OCI-LY7 (cell line): Measurements from ENCODE around the gene HMGA1.

Source experiments
- EZH2phosphoT487 ChIP-seq: fragments of 200-600 bp; sonication (generic); IDR thresholded peaks from 2 replicates; pipeline ENCODE4 v1.6.1; 2018; ENCODE audit warnings: low read depth, borderline replicate concordance, mild to moderate bottlenecking, mixed run types, antibody characterized with exemption, low read length, moderate library complexity, mixed read lengths
- TF ChIP-seq, protein P1 (sequence below): fragments of 200-600 bp; sonication (generic); conservative IDR thresholded peaks from 2 replicates; pipeline ENCODE4 v1.5.1; 2014; ENCODE audit warnings: mild to moderate bottlenecking, antibody characterized with exemption, low read length, moderate library complexity, mixed read lengths

DNA sequence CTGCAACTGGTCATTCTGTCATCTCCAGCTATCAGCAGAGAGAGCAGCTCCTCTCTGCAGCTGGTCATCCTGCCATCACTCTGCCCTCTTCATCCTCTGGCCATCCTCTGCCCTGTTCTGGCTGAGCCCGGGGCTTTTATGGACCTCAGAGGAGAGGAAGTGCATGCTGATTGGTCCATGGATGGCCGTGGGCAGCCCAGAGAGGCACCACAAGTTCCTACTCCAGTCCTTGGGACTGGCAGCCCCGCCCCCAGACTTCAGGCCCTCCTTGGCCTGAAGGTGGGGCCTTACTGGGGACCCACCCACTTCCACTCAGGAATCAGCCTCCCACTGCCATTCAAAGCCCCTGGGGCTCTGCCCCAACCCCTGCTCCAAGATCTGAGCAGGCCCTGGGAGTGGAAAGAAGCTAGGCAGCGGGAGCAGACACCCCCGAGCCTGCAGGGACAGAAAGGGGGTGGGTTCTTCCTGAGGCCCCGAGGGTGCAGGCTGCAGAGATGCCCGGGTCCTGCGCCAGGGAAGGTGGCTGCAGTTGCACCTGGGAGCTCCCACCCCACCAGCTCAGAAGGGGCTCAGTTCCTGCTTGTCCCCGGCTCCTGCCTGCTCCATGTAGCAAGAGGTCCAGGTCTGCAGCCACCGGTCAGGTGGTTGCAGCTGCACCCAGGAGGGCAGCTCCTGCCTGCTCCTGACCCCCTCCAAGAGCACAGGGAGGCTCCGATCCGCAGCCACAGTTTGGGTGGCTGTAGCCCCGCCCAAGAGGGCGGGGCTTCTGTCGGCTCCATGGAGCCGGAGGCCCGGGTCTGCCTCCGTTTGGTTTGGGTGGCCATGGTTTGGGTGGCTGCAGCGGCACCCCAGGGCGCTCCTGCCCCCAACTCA, 34.1 kb upstream of the HMGA1 start:
- TF ChIP-seq, protein P1, sequence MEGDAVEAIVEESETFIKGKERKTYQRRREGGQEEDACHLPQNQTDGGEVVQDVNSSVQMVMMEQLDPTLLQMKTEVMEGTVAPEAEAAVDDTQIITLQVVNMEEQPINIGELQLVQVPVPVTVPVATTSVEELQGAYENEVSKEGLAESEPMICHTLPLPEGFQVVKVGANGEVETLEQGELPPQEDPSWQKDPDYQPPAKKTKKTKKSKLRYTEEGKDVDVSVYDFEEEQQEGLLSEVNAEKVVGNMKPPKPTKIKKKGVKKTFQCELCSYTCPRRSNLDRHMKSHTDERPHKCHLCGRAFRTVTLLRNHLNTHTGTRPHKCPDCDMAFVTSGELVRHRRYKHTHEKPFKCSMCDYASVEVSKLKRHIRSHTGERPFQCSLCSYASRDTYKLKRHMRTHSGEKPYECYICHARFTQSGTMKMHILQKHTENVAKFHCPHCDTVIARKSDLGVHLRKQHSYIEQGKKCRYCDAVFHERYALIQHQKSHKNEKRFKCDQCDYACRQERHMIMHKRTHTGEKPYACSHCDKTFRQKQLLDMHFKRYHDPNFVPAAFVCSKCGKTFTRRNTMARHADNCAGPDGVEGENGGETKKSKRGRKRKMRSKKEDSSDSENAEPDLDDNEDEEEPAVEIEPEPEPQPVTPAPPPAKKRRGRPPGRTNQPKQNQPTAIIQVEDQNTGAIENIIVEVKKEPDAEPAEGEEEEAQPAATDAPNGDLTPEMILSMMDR: no peak
- no peak for TF ChIP-seq EZH2phosphoT487
